NCI-H69 (cell line): ENCODE measurements around the gene ELOF1.
"Not testable (repeated sequence)": the region's sequence is repeated elsewhere in the genome, so short reads cannot be mapped to it uniquely, and the experiment has no call there.

Source experiments
- DNase-seq: peaks from one replicate; lab custom pipeline; 2025; lab: John Stamatoyannopoulos, UW

Gene ELOF1

GRCh38 chr19:11558881-11559828 is at the start of gene ELOF1:
Gene ELOF1 (minus strand): TSS chr19:11559230. CDS start chr19:11554347, 4,883 bp downstream.
- DNase-seq, result peak; percentile 99

GRCh38 chr19:11606484-11606883 is 47.5 kb upstream of the ELOF1 start:
- DNase-seq, result no peak

- DNase-seq, result not testable (repeated sequence)
These were observed 40.7 kb upstream of the ELOF1 start for GRCh38 chr19:11599704-11600103.

- DNase-seq, result no peak
These were observed 39.7 kb upstream of the ELOF1 start for GRCh38 chr19:11598746-11599145.

- peak; percentile 49 for DNase-seq
These were observed 39.1 kb upstream of the ELOF1 start for GRCh38 chr19:11598103-11598483.

- DNase-seq, result peak; percentile 99
These were observed 38.4 kb upstream of the ELOF1 start, which contains the start of gene ZNF627 for GRCh38 chr19:11597202-11598102. Gene ZNF627 (plus strand): TSS chr19:11597483. CDS start chr19:11597628, 145 bp downstream.

- DNase-seq, result no peak
These were observed 37.1 kb upstream of the ELOF1 start for GRCh38 chr19:11596156-11596555.

- no peak for DNase-seq
These were observed 35.1 kb upstream of the ELOF1 start for GRCh38 chr19:11594084-11594483.

GRCh38 chr19:11587975-11588631 is 29.1 kb upstream of the ELOF1 start:
- DNase-seq, result peak; percentile 70

GRCh38 chr19:11587302-11587974 is 28.4 kb upstream of the ELOF1 start:
- DNase-seq, result peak; percentile 89

- DNase-seq, result no peak
These were observed 27.3 kb upstream of the ELOF1 start for GRCh38 chr19:11586331-11586730.

- peak; percentile 28 for DNase-seq
These were observed 22.7 kb upstream of the ELOF1 start for GRCh38 chr19:11581740-11582139.

- DNase-seq, result no peak
These were observed 21.1 kb upstream of the ELOF1 start for GRCh38 chr19:11580116-11580515.

- DNase-seq, result no peak
These were observed 19.5 kb upstream of the ELOF1 start for GRCh38 chr19:11578258-11579142.

- no peak for DNase-seq
These were observed 18.6 kb upstream of the ELOF1 start, which contains the start of gene ACP5 for GRCh38 chr19:11577451-11578257. Gene ACP5 (minus strand): TSS chr19:11577645. CDS start chr19:11577317, 328 bp downstream.

- DNase-seq, result no peak
These were observed 17.2 kb upstream of the ELOF1 start for GRCh38 chr19:11576227-11576626.

- no peak for DNase-seq
These were observed 15.7 kb upstream of the ELOF1 start for GRCh38 chr19:11574689-11575088.

- not testable (repeated sequence) for DNase-seq
These were observed 14.7 kb upstream of the ELOF1 start for GRCh38 chr19:11573763-11574162.

GRCh38 chr19:11573354-11573753 is 14.3 kb upstream of the ELOF1 start:
- DNase-seq, result not testable (repeated sequence)
